SKM-1 (cell line): ENCODE data around the gene ZFAND6.
"Not testable (repeated sequence)": the region's sequence is repeated elsewhere in the genome, so short reads cannot be mapped to it uniquely, and the experiment has no call there.

Source experiments
- DNase-seq: peaks from one replicate; lab custom pipeline; 2025; ENCODE audit not compliant: unreplicated experiment; lab: John Stamatoyannopoulos, UW

Gene ZFAND6

DNA sequence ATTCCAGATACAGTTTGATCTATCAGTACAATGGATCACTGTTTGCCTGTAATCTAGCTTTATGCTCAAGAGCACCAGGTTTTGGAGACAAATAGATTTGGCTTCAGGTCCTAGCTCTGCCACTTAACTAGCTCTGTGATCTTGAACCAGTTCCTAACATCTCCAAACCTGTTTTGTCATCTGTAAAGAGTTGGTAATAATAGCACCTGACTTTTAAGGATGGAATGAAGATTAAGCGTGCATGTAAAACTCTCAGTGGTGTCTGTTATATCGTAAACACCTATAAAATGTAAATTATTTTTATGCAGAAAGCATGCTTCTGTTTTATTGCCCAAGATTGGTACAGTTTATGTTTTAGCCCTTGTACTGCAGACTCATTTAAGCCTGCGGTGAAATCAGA, 36.5 kb downstream of the ZFAND6 start:
- no peak for DNase-seq

DNA sequence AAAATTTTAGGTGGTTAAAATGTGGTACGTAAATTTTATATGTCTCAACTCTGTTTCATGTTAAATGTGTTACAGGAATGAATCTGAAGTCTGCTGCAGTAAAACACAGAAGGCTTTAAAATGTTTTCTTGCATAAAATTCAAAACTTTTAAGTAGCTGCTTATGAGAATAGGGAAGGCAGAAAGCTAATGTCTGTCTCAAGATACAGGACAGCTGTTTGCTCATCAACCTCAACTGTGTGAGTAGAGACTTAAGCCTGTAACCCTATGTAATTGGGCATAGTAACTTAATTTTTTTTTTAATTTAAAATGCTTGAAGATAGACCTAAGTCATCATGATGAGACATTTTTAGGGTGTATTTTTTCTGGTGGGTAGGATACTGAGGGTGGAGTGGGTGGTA, 38.9 kb downstream of the ZFAND6 start:
- no peak for DNase-seq

DNA sequence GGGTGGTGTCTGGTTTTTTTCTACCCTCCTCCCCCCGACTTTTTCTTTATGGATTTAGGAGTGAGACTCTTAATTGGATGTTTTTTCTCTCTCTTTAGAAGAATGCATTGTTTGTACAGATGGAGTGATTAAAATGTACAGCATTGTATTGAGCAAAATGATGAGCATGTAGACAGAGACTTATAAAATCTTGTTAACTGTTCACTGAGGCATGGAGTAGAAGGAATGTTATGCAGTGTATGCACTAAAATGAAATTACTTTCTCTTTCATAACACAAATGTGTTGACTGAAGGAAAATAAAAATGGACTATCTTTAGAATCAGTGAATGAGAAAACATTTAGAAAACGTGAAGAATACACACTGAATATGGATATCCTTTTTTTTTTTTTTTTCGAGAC, 39.8 kb downstream of the ZFAND6 start:
- DNase-seq: no peak

DNA sequence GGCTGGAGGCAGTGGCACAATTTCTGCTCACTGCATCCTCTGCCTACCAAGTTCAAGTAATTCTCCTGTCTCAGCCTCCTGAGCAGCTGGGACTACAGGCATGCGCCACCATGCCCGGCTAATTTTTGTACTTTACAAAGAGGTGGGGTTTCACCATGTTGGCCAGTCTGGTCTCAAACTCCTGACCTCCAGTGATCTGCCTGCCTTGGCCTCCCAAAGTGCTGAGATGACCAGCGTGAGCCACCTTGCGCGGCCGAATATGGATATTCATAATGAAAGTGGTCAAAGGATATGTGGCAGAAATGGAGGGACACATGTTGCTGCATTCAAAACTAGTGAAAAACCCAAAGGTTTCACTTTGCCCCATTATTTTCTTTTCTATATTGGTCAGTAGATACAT, 40.2 kb downstream of the ZFAND6 start:
- not testable (repeated sequence) for DNase-seq

DNA sequence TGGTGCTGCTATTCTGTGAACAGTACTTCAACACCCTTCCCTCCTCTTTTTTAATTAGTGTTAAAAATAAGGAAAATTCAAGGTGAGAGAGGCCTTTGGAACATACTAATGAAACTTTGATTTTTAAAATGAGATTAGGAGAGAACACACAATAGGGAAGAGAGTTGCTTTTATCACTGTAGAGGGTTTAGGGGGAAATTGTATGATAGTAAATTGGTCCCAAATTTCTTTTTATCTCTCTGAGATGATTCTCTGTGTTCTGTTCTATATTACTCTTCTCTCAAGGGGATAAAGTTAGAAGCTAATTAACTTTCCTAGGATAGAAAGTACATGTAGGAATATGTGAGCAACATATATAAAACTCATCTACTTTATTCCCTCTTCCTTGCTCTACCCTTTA, 40.8 kb downstream of the ZFAND6 start:
- DNase-seq: no peak

DNA sequence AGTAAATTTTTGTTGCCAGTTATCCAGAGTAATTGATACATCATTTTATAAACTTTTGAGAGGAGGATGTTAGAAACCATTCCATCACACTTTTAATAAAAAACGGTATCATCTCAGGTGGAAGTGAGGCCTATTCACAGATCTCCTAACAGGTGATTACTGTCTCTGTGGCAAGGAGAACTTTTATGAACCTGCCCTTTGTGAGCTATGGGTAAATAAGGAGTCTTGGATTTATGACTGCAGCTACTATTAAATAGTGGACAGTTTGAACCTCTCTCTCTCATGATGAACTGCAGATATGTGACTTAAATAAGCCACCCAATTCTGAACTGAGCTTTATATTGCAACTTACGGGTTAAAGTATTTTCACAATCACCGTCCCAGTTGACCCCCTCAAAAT, 45.7 kb downstream of the ZFAND6 start:
- no peak for DNase-seq

DNA sequence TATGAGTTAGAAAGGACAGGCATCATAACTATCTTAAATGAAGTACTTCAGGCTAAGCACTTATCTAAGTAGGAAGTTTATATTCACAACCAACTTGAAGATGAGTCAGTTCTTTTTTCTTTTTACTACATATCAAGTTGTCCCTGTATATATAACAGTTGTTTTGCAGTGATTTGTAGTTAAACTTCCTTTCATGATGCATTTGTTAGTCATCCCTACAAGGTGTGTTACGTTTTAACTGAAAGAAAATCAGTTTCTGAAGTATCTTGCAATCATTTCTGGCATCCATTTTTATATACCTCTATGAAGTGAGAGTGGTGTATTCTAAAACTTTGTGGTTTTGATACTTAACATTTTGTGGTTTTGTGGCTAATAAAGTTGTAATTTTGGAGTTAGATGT, 46.1 kb downstream of the ZFAND6 start:
- no peak for DNase-seq

DNA sequence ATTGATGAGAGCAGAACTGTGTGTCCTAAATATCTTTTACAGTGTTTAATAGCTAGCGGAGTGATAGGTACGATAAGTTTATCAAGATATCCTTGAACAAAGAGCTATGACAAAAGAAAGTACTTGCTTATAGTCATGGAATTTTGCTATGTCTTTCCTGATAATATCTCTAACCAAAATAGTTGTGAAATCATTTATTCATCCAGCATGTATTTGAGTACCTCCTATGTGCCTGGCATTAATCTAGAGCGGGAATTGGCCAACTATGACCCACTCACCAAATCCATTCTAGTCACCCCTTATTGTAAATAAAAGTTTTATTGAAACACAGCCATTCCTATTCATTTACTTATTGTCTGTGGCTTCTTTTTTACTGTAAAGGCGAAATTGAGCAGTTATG, 46.6 kb downstream of the ZFAND6 start:
- DNase-seq: no peak

DNA sequence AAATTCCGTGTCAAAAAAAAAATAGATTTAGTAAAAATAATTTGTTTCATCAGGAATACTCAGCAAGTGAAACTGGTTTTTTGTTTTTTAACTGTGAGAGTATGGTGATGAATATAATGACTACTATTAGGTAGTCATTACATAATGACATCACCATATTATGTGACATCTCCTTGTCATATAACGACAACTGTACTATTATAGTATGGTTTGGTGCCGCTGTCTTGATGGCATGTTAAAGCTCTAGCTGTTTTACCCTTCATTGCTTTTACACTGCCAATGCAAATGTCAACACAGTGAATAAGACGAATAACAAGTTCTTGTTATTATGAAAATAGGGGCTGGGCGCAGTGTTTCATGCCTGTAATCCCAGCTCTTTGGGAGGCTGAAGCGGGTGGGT, 47.7 kb downstream of the ZFAND6 start:
- DNase-seq: no peak

DNA sequence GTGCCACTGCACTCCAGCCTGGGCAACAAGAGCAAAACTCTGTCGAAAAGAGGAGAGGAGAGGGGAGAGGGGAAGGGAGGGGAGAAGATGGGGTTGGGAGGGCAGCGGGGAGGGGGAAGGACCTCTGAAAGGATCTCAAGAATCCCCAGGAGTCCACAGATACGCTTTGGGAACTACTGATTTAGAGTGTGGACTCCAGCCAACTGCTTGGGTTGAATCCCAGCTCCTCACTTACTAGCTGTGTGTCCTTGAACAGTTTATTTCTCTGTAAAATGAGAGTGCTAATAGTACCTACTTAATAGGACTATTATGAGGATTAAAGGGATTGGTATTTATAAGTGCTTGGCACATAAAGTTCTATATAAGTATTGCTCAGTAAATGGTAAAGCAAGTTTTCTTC, 48.3 kb downstream of the ZFAND6 start:
- no peak for DNase-seq

DNA sequence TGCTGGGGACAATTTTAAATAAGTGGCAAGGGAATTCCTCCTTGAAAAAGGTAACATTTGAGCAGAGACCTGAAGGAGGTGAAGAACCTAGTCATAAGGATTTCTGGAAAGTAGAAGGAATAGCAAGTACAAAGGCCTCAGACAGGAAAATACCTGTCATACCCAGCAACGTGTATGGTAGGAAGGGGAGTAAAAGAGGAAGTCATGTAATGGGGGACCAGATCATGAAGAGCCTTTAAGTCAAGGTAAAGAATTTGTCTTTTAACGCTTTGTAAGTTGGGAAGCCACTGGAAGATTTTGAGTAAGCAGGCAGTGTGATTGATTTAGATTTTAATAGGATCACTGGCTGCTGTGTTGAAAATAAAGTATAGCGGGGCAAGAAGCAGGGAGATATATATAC, 49.9 kb downstream of the ZFAND6 start:
- no peak for DNase-seq

DNA sequence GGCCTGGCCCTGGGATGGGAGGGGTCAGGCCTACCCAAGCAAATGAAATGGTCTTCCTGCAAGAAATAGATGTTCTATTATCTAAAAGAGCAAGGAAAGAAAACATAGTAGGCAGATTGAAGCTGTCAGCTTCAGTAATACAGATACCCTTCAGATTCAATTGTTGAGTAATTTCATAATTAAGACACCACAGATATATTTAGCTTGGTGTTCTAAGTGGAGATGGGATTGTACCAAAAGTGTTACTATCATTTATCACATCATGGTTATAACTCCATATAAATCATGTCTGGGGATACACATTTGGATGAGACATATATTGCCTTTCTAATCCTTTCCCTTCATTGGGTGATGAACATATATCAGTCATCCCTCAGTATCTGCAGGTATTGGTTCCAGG, 51.4 kb downstream of the ZFAND6 start:
- no peak for DNase-seq

DNA sequence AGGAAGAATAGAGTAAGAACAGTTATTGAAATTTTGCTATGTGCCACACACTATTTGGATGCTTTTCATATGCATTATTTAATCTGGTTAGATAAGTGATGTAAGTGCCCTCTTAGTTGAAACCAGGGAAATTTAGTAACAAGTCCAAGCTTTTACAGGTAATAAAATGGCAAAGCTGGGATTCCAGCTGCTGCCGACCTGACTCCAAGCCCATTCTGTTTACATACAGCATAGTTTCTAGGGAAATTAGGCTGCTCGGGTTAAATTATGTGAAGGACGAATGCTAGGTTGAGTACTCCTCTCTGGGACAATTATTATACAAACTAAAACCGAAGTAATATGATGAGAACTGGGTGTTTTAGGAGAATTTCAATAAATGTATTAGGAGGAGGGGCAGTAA, 54.6 kb downstream of the ZFAND6 start:
- no peak for DNase-seq

DNA sequence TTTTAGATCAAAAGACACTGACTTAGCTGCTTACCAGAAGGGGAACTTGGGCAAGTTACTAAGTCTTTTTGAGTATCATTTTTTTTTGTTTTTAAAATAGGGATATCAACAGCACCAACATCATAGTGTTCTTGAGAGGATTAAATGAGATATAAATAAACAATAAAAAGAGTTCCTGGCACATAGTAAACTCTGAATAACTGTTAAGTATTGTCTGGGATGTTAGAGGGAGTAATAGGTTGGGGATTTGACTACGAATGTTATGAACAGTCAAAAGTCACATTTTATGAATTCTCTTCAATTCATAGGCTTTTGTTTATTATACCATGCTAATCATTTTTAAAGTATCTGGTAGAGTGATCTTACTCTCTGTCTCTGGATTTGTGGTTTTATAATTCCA, 55.5 kb downstream of the ZFAND6 start:
- no peak for DNase-seq

DNA sequence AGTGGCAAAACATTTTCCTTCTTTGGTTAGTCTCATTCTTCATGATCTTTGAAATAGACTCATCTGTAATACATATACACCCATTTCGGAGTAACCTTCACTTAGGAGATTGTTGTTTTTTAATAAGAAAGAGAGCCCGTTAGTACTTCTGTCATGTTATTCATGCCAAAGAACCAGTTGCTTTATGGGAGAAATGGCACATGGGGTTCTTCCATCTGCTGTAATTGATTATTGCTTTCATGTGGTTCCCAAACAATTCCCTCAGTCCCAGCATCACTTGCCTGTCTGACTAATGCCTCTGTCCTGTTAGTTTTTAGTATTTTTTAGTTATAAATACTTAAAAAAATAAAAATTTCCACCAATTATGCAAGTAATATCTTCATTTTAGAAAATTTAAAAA, 59.5 kb downstream of the ZFAND6 start:
- DNase-seq: no peak

DNA sequence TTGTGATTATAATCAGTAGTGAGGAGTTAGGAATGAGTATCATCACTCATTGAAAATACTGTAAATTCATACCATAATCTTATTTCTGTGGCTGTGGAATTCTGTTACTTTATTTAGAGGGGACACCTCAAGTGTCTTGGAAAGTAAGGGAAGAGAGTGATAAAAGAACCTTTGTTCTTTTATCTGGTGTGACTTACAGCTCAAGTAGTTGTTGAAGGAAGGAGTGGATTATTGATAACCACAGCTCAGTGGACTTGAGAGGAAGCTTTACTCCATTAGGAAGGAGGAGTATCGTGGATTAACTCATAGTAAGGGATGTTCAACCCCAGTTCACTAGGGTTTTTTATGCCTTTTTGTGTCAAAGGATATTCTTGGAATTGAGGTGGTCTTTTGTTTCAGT, 61.2 kb downstream of the ZFAND6 start:
- DNase-seq: no peak

DNA sequence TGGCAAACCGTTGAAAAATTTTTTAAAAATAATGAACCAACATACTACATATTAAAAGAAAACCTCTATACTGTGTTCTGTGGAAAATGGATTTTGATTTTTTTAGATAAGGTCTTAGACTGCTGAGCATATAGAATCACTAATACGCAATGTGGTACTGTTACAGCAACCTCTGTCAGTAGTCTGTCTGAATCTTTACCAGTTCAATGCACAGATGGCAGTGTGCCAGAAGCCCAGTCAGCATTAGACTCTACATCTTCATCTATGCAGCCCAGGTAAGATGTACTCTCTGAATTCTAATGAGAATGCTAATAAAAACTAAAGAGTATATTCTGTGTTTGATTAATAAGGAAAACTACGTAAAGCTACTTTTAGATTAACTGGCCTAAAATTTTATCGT, 62.1 kb downstream of the ZFAND6 start:
- no peak for DNase-seq

DNA sequence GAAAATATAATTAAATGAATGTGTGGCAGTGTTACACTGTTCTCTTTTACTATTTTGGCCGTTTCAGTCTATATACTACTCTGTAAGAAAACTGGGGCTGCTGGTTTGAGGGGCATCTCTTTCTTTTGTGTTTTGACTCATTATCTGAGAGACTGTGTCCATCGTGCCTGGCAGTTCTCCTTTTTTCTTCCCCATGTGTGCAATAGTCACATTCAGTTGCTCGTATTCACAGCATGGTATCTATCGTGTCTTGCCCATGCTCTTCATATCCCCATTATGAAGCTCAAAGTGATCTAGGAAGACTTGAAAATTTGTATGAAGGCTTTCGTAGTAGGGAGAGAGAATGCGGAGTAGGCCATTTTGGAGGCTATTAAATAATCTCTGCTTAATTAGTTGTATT, 63.6 kb downstream of the ZFAND6 start:
- DNase-seq: no peak

DNA sequence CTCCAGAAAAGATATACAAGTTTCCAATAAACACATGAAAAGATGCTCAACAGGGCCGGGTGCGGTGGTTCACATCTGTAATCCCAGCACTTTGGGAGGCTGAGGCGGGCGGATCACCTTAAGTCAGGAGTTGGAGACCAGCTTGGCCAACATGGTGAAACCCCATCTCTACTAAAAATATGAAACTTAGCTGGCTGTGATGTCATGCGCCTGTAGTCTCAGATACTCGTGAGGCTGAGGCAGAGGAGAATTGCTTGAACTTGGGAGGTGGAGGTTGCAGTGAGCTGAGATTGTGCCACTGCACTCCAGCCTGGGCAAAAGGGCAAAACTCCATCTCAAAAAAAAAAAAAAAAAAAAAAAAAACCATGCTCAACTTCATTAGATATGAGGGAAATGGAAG, 67.8 kb downstream of the ZFAND6 start:
- not testable (repeated sequence) for DNase-seq

DNA sequence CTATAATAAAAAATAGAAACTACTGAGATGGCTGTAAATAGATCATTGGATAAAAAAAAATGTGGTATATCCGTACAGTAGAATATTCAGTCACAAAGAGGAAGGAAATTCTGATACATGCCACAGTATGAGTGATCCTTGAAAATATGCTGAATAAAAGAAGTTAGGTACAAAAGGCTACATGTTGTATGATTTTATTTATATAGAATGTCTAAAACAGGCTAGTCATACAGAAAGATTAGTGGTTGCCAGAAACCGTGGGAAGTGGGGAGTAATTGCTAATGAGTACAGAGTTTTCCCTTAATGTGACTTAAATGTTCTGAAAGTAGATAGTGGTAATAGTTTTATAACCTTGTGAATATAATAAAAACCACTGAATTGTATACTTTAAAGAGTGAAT, 68.4 kb downstream of the ZFAND6 start:
- DNase-seq: no peak

DNA sequence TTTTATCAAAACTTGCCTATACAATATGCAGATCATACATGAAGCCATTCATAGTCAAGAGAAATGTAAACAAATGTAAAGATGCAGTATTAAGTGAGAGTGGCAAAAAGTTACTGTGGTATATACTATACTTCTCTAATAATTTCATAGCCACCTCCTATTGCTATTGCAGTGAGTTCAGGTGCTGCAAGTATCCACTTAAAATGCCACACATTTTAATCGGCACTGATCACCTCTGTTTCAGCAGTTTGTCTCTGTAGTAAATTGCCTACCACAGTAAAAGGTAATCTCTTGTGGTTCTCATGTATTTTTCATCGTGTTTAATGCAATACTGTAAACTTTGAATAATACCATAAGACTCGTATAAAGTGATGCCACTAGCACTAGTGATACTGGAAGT, 72.9 kb downstream of the ZFAND6 start:
- no peak for DNase-seq

DNA sequence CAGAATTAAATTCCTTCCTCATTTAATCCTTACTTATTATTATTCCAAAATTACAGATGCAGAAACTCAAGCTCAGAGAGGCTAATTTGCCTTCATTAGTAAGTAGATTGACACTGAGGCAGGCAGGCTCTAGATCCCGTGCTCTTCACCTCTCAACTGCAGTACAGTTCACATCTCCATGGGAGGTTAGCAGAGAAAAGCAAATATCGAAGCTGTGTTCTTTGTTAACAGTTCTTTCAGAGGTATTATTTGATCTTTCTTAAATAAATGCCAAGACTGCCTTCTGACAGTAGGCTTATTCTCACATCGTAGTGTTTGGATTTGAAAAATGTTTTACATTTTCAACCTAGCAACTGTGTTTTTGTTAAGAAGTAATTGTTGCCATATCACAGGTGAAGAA, 77.4 kb downstream of the ZFAND6 start:
- DNase-seq: no peak

DNA sequence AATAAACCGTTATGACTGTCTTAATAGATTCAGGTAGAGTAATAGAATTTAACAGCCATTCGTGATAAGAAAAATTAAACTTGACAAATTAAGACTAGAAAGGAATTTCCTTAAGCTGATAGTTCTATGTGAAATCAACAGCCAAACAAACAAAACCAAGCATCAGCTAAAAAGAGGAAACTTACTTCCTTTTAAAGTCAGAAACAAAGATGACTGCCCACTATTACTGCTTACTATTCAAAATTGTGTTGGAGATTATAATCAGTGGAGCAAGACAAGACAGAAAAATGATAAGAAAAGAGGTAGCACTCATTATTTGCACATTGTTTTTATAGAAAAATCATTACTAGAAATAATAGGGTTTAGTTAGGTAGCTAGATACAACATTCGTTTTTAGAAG, 79.5 kb downstream of the ZFAND6 start:
- no peak for DNase-seq

DNA sequence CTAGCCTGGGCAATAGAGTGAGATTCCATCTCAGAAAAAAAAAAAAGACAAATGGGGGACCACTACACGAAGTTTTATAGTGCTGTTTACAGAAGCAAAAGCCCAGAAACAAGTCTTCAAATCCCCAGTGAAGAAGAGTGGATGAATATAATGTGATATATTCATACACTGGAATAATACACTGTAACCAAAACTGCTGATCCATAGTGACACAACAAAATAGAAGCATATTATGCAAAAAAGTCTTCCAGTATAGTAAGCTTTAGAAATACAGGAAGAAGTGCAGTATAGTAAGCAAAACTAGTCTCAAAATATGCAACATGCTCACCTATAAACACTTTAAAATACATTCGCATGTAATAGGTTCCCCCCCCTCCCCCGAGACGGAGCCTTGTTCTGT, 81.4 kb downstream of the ZFAND6 start:
- no peak for DNase-seq
